Parathyroid adenoma (tissue), 2 donors: Measurements from ENCODE around the gene SLC39A2.
A peak's percentile ranks its signal among the peaks of the same experiment; 100 is the strongest.

Experiments used
- H2AFZ ChIP-seq: fragments of 300-600 bp; sonication (generic); one replicate; pipeline ENCODE4 v1.7.0; 2017; ENCODE audit warnings: antibody characterized with exemption, mild to moderate bottlenecking
- H3K27ac ChIP-seq: fragments of 300-600 bp; sonication (generic); one replicate; pipeline ENCODE4 v1.7.0; 2017
- H3K27me3 ChIP-seq: fragments of 300-600 bp; sonication (generic); one replicate; pipeline ENCODE4 v1.7.0; 2017; ENCODE audit warnings: low read length; ENCODE audit not compliant: control insufficient read depth, insufficient read depth
- H3K36me3 ChIP-seq: fragments of 300-600 bp; sonication (generic); one replicate; pipeline ENCODE4 v1.7.0; 2017; ENCODE audit warnings: low read length; ENCODE audit not compliant: control insufficient read depth, insufficient read depth
- H3K4me1 ChIP-seq: fragments of 300-600 bp; sonication (generic); one replicate; pipeline ENCODE4 v1.7.0; 2017; ENCODE audit warnings: control low read depth
- H3K4me2 ChIP-seq: fragments of 300-600 bp; sonication (generic); one replicate; pipeline ENCODE4 v1.7.0; 2017; ENCODE audit warnings: low read length
- H3K4me3 ChIP-seq: fragments of 300-600 bp; sonication (generic); one replicate; pipeline ENCODE4 v1.7.0; 2017; ENCODE audit warnings: low read depth, low read length
- H3K79me2 ChIP-seq: fragments of 300-600 bp; sonication (generic); one replicate; pipeline ENCODE4 v1.7.0; 2017; ENCODE audit warnings: control low read depth
- H3K9ac ChIP-seq: fragments of 300-600 bp; sonication (generic); one replicate; pipeline ENCODE4 v1.7.0; 2017; ENCODE audit warnings: mild to moderate bottlenecking
- H3K9me3 ChIP-seq: fragments of 300-600 bp; sonication (generic); one replicate; pipeline ENCODE4 v1.7.0; 2017; ENCODE audit warnings: low read length; ENCODE audit not compliant: control insufficient read depth
- TF ChIP-seq, protein P1 (sequence below): fragments of 300-600 bp; sonication (generic); IDR thresholded peaks from one replicate; pipeline ENCODE4 v1.7.0; 2017; ENCODE audit warnings: antibody characterized with exemption, mild to moderate bottlenecking
- donor health status: primary hyperparathyroidism.

SLC39A2 gene

DNA sequence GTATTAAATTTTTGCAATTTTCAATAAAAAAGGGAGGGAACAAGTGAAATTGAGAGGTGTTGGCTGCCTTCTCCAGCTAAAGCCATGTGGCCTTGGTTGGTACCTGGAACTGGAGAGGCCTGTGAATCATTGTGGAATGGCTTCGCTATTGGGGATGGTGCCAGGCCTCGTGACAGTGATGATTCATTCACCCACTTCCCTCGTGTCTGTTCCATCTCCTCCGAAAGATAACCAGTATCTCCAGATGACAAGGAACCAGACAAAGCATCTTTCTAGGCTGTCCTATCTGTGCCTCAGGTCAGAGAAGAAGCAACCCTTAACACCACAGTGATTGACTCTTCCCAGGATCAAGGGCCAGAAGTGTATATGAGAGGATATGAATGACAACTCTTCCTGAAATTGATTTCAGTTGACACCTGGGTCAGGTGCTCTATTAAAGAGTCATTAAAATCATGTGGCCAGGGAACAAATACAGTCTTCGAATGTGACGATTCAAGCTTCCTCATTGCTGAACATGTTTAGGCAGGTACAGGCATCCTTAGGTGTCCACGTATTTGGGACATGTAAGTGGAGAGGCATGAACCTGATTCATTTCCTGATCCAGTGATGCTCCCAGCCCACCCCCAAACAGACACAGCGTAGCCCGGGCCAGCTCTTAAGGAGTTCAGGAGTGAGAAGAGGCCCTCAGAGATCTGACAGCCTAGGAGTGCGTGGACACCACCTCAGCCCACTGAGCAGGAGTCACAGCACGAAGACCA lies 42.8 kb downstream of the SLC39A2 start, which contains the start of gene RNASE7:
TSS of gene RNASE7 (plus strand) at position 687 of the 758 bp plus-strand sequence. CDS start 631 bp downstream, outside the sequence.
- H3K9me3 ChIP-seq, result no peaks in the 10 kb centered on the region
- peak within 1 kb of the TSS; percentile 13 for H3K9ac ChIP-seq
- TF ChIP-seq, protein P1, sequence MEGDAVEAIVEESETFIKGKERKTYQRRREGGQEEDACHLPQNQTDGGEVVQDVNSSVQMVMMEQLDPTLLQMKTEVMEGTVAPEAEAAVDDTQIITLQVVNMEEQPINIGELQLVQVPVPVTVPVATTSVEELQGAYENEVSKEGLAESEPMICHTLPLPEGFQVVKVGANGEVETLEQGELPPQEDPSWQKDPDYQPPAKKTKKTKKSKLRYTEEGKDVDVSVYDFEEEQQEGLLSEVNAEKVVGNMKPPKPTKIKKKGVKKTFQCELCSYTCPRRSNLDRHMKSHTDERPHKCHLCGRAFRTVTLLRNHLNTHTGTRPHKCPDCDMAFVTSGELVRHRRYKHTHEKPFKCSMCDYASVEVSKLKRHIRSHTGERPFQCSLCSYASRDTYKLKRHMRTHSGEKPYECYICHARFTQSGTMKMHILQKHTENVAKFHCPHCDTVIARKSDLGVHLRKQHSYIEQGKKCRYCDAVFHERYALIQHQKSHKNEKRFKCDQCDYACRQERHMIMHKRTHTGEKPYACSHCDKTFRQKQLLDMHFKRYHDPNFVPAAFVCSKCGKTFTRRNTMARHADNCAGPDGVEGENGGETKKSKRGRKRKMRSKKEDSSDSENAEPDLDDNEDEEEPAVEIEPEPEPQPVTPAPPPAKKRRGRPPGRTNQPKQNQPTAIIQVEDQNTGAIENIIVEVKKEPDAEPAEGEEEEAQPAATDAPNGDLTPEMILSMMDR, result no peak
- H3K79me2 ChIP-seq, result no peaks in the 10 kb centered on the region
- peak within 1 kb of the TSS; percentile 69 for H2AFZ ChIP-seq
- H3K27ac ChIP-seq, result peak within 1 kb of the TSS; percentile 96
- H3K36me3 ChIP-seq, result no peaks in the 10 kb centered on the region
- peaks cover 74% of the 10 kb centered on the region for H3K4me1 ChIP-seq
- peak within 1 kb of the TSS; percentile 18 for H3K4me2 ChIP-seq
- no peaks in the 10 kb centered on the region for H3K27me3 ChIP-seq
- H3K4me3 ChIP-seq, result no peak within 1 kb of the TSS

DNA sequence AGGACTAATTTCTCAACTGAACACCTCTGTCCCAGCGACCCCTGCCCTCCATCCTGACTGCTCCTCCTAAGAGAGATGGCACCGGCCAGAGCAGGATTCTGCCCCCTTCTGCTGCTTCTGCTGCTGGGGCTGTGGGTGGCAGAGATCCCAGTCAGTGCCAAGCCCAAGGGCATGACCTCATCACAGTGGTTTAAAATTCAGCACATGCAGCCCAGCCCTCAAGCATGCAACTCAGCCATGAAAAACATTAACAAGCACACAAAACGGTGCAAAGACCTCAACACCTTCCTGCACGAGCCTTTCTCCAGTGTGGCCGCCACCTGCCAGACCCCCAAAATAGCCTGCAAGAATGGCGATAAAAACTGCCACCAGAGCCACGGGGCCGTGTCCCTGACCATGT lies 43.8 kb downstream of the SLC39A2 start:
- Histone ChIP-seq H3K9ac (peak overlapping the region; percentile 13), H3K4me3 (no peak overlapping the region), H3K4me1 (peaks cover 82% of the 10 kb centered on the region), H2AFZ (peak overlapping the region; percentile 69), H3K4me2 (peak overlapping the region; percentile 18), H3K27me3 (no peaks in the 10 kb centered on the region), H3K36me3 (no peaks in the 10 kb centered on the region), H3K9me3 (no peaks in the 10 kb centered on the region), H3K27ac (peak overlapping the region; percentile 96), H3K79me2 (no peaks in the 10 kb centered on the region)
- TF ChIP-seq, protein P1, result no peak

DNA sequence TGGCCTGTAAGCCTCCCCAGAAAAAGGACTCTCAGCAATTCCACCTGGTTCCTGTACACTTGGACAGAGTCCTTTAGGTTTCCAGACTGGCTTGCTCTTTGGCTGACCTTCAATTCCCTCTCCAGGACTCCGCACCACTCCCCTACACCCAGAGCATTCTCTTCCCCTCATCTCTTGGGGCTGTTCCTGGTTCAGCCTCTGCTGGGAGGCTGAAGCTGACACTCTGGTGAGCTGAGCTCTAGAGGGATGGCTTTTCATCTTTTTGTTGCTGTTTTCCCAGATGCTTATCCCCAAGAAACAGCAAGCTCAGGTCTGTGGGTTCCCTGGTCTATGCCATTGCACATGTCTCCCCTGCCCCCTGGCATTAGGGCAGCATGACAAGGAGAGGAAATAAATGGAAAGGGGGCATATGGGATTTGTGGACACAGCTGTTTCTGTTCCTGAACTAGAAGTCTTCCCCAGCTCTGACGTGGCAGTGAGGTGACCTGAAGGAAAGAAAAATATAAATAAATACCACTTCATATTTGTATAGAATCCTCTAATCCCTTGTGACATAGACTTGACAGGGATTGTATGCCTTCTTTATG lies 44.4 kb downstream of the SLC39A2 start:
- no peaks in the 10 kb centered on the region for H3K27me3 ChIP-seq
- TF ChIP-seq, protein P1, result no peak
- no peaks in the 10 kb centered on the region for H3K36me3 ChIP-seq
- H3K9me3 ChIP-seq, result no peaks in the 10 kb centered on the region
- no peaks in the 10 kb centered on the region for H3K79me2 ChIP-seq
- H3K27ac ChIP-seq, result peak overlapping the region; percentile 96
- peaks cover 85% of the 10 kb centered on the region for H3K4me1 ChIP-seq
- peak overlapping the region; percentile 20 for H3K4me3 ChIP-seq
- peak overlapping the region; percentile 13 for H3K9ac ChIP-seq
- peak overlapping the region; percentile 69 for H2AFZ ChIP-seq
- H3K4me2 ChIP-seq, result peak overlapping the region; percentile 18

DNA sequence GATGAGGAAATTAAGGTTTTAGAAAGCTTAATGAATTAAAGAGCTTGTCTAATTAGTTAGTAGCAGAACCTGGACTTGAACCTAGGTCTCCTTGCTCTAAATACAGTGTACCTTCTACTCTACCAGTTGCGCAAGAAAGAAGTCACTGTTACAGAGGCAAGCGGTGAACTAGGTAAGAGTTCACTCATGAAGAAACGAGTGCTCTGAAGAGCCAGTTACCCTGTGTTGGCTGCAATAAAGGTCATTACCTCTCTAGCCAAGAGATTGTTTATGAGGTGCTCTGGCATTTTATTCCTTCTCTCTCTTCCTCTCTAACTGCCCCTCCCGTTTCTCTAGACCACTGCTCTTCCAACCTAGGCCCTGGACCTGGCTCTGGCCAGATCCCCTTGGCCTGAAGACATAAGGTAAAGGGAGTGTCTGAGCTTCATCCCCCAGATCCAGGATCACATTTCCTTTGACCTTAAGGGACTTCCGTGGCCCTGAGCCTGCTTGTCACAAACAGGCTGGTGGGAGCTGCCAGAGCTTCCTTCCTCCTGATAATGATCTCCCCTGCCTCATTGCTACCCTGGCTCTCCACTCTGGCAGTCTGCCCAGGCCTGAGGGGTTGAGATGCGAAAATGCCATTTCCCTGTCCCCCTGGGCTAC lies 45.0 kb downstream of the SLC39A2 start:
- Histone ChIP-seq H3K4me1 (peaks cover 84% of the 10 kb centered on the region), H3K27ac (peak overlapping the region; percentile 96), H3K9ac (peak overlapping the region; percentile 13), H3K79me2 (no peaks in the 10 kb centered on the region), H3K36me3 (no peaks in the 10 kb centered on the region), H3K9me3 (no peaks in the 10 kb centered on the region), H2AFZ (peak overlapping the region; percentile 57), H3K4me3 (peak overlapping the region; percentile 20), H3K27me3 (no peaks in the 10 kb centered on the region), H3K4me2 (peak overlapping the region; percentile 18)
- TF ChIP-seq, protein P1, result no peak
